Measurements from ENCODE around the gene GSTK1. TPM values are rescaled to one million over a fixed set of nuclear protein-coding genes. Genes with fewer than 3 reads are reported as not detected.

GSTK1 gene
- total and polyA plus RNA-seq, 2 of the 8 experiments (the other 6 are each of a cell fraction or from before 2014, with no cell fraction given), result 25.5 to 32.5 TPM

GRCh38 chr7:143240291-143241168 lies 22.7 kb upstream of the GSTK1 start:
- H4K5ac ChIP-seq (ENCODE audit: insufficient read length, low read depth, low read length), result no peak overlapping the region
- H3K56ac ChIP-seq (replicated peaks; ENCODE audit: insufficient read length, low read depth, low read length), result no peak overlapping the region
- H3K79me2 ChIP-seq (ENCODE audit: control insufficient read depth in 1 of 2, insufficient read depth in 2 of 2, low read length in 2 of 2), result no peaks in the 10 kb centered on the region
- no peaks in the 10 kb centered on the region for H3K4me1 ChIP-seq (replicated peaks in 1 of 4; ENCODE audit: control insufficient read depth in 3 of 4, insufficient read depth in 4 of 4, low read length in 3 of 4)
- H3K14ac ChIP-seq (ENCODE audit: insufficient read length), result no peak overlapping the region
- no peaks in the 10 kb centered on the region; a peak in 1 of 7 replicates for H3K27me3 ChIP-seq (replicated peaks in 1 of 4; ENCODE audit: control insufficient read depth in 3 of 4, extremely low read depth in 1 of 4, insufficient read depth in 3 of 4, low read length in 3 of 4)
- no peak overlapping the region for H2AFZ ChIP-seq (ENCODE audit: low read length)
- H2BK5ac ChIP-seq (ENCODE audit: low read depth, low read length), result no peak overlapping the region
- no peaks in the 10 kb centered on the region for H3K36me3 ChIP-seq (ENCODE audit: control insufficient read depth in 2 of 4, insufficient read depth in 4 of 4, low read length in 3 of 4)
- H3K4ac ChIP-seq (replicated peaks; ENCODE audit: insufficient read length, low read depth, low read length), result no peak overlapping the region
- ChIA-PET CTCF (ENCODE audit: partially characterized antibody) (interaction anchor here (0.6 to 6.5 kb wide), 48 partner anchors 8 to 764 kb away, joined by 3 to 91 read pairs (median 5); partner anchors contain the start of genes CASP2, CLCN1, EPHA1 and GSTK1), POLR2A (ENCODE audit: partially characterized antibody) (interaction anchor here (1.4 kb wide), 1 partner anchor 70 kb away, joined by 3 read pairs; no protein-coding TSS in a partner anchor)
- H3K9ac ChIP-seq (replicated peaks in 1 of 4; ENCODE audit: extremely low read depth in 1 of 4, low read depth in 3 of 4, low read length in 3 of 4), result no peak overlapping the region
- TF ChIP-seq RAD21 (IDR thresholded peaks at IDR 0.05 in 1 of 2, conservative IDR thresholded peaks at IDR 0.05 in 1 of 2; ENCODE audit: low read depth in 2 of 2, low read length in 2 of 2), result peak; percentile 87 to 92
- no peak for TF ChIP-seq KDM1A (IDR thresholded peaks at IDR 0.05; ENCODE audit: borderline replicate concordance, low read length)
- peak; percentile 15 to 85 (median 83) for TF ChIP-seq CTCF (IDR thresholded peaks at IDR 0.05; ENCODE audit: control extremely low read depth in 1 of 3, insufficient read depth in 1 of 3, low read depth in 1 of 3, low read length in 3 of 3)
- no peak for TF ChIP-seq ZNF274 (IDR thresholded peaks at IDR 0.05; ENCODE audit: borderline replicate concordance, extremely low read depth, low read length)
- TF ChIP-seq SP2 (IDR thresholded peaks at IDR 0.05; ENCODE audit: low read length), result no peak
- no peak overlapping the region for H2BK20ac ChIP-seq (ENCODE audit: low read length)
- no peak overlapping the region for H4K8ac ChIP-seq (ENCODE audit: extremely low read depth, insufficient read depth, low read length)
- H3K18ac ChIP-seq (ENCODE audit: extremely low read depth, low read length), result no peak overlapping the region
- peak in 1 of 2 experiments; percentile 58 for DNase-seq (ENCODE audit: low read depth in 1 of 2, low spot score in 2 of 2)
- no peak overlapping the region for H3K4me3 ChIP-seq (ENCODE audit: extremely low read depth in 1 of 4, insufficient read depth in 2 of 4, low read depth in 3 of 4, low read length in 4 of 4)
- H4K91ac ChIP-seq (replicated peaks; ENCODE audit: insufficient read length, low read length), result no peak overlapping the region
- H4K20me1 ChIP-seq (replicated peaks in 1 of 2; ENCODE audit: control insufficient read depth in 1 of 2, insufficient read depth in 2 of 2, low read length in 2 of 2), result no peaks in the 10 kb centered on the region
- no peak overlapping the region for H3K4me2 ChIP-seq (ENCODE audit: insufficient read depth in 1 of 2, low read depth in 2 of 2, low read length in 2 of 2)
- H2BK120ac ChIP-seq (replicated peaks; ENCODE audit: low read depth, low read length), result no peak overlapping the region
- peaks cover 2 to 3% of the 10 kb centered on the region in 2 experiments; a peak in 2 of 4 replicates for H3K9me3 ChIP-seq (ENCODE audit: insufficient read depth in 2 of 2, low read depth in 1 of 2, low read length in 1 of 2)
- H3K23me2 ChIP-seq (ENCODE audit: low read depth, low read length), result no peaks in the 10 kb centered on the region
- 32% methylated on average over 9 of the region's 9 CpGs; no CpG with 5 or more reads in 1 of the 2 experiments for WGBS, 2 experiments (ENCODE audit: extremely low coverage in 1 of 2, insufficient coverage in 1 of 2, insufficient read length in 1 of 2, insufficient replicate concordance in 2 of 2, low coverage in 1 of 2, low lambda C conversion rate in 2 of 2, missing lambda C conversion rate in 1 of 2)
- no peak overlapping the region for H3K23ac ChIP-seq (ENCODE audit: insufficient read length)
- peak; percentile 62 for FAIRE-seq
- no peak overlapping the region for H2AK5ac ChIP-seq (ENCODE audit: low read depth, low read length)
- no peaks in the 10 kb centered on the region for H3K79me1 ChIP-seq (ENCODE audit: low read depth, low read length)
- no peak overlapping the region for H2BK15ac ChIP-seq (ENCODE audit: low read length)
- H2BK12ac ChIP-seq (ENCODE audit: low read depth, low read length), result no peak overlapping the region
- no peak overlapping the region for H3K27ac ChIP-seq (ENCODE audit: low read depth, low read length)
